Endothelial cell of umbilical vein (primary cell): Measurements from ENCODE around the gene USP6. TPM values are rescaled to one million over a fixed set of nuclear protein-coding genes. Genes with fewer than 3 reads are reported as not detected.
"Not testable (repeated sequence)": the region's sequence is repeated elsewhere in the genome, so short reads cannot be mapped to it uniquely, and the experiment has no call there.

Experiments
- BruUV-seq: library from RNA; stranded (reverse); fragments of 400-500 nt; replicated peaks from 2 replicates; lab custom pipeline; 2021; lab: Mats Ljungman, UMichigan
- CTCF ChIA-PET: fragments of 300-600, 350-600 bp; sonication (Branson Sonifier 250); formaldehyde crosslinking; loops from one replicate; lab custom pipeline; 2021; ENCODE audit warnings: antibody characterized with exemption, inconsistent platforms; lab: Charles Lee
- POLR2A ChIA-PET: fragments of 300-600, 350-600 bp; sonication (Branson Sonifier 250); formaldehyde crosslinking; loops from one replicate; lab custom pipeline; 2021; ENCODE audit warnings: antibody characterized with exemption, inconsistent platforms; lab: Charles Lee
- DNase-seq: peaks from one replicate; pipeline ENCODE4 v3.0.0-alpha.2; 2011; ENCODE audit warnings: low read depth, low spot score
- FAIRE-seq: peaks from 2 replicates; lab custom pipeline; 2011; peaks lifted over from hg19 to GRCh38; lab: Jason Lieb, UNC
- H2AFZ ChIP-seq: 2 replicates; pipeline ENCODE4 v1.6.0; 2012; ENCODE audit warnings: low read depth, low read length, control low read depth, inconsistent platforms
- H3K27ac ChIP-seq: 2 replicates; pipeline ENCODE4 v1.5.1; 2011; ENCODE audit warnings: low read depth, mild to moderate bottlenecking, control low read depth, low read length, moderate library complexity; ENCODE audit not compliant: insufficient read depth
- H3K27me3 ChIP-seq, 2 experiments: 2 replicates each; pipeline versions ENCODE4 v1.6.0 to v1.6.1; 2011; ENCODE audit warnings: low read length in 2 of 2, mixed read lengths in 1 of 2; ENCODE audit not compliant: control insufficient read depth in 2 of 2, insufficient read depth in 2 of 2
- H3K36me3 ChIP-seq, 2 experiments: 2 replicates in 1 of 2; 3 replicates in 1 of 2; pipeline ENCODE4 v1.5.1; 2011; ENCODE audit warnings: low read length in 2 of 2, mild to moderate bottlenecking in 1 of 2, moderate library complexity in 1 of 2; ENCODE audit not compliant: control insufficient read depth in 2 of 2, insufficient read depth in 2 of 2; ENCODE audit errors: extremely low read depth in 1 of 2
- H3K4me1 ChIP-seq: 3 replicates; pipeline ENCODE4 v1.5.1; 2011; ENCODE audit warnings: mild to moderate bottlenecking, low read length; ENCODE audit not compliant: control insufficient read depth, insufficient read depth; ENCODE audit errors: extremely low read depth
- H3K4me2 ChIP-seq: 2 replicates; pipeline ENCODE4 v1.6.1; 2011; ENCODE audit warnings: low read length, control low read depth, mixed read lengths; ENCODE audit not compliant: insufficient read depth
- H3K4me3 ChIP-seq, 3 experiments: fragments of 200-600 bp in 1 of 3; sonication (generic), shearing (Covaris generic) in 1 of 3; replicated peaks in 1 of 3; 2 replicates each; pipeline ENCODE4 v1.5.1; 2011 to 2016; ENCODE audit warnings: control low read depth in 3 of 3, low read length in 3 of 3, mild to moderate bottlenecking in 2 of 3, inconsistent platforms in 1 of 3, low read depth in 1 of 3, moderate library complexity in 1 of 3; ENCODE audit not compliant: insufficient read depth in 1 of 3
- H3K79me2 ChIP-seq: 2 replicates; pipeline ENCODE4 v1.6.0; 2012; ENCODE audit warnings: low read length, inconsistent platforms; ENCODE audit not compliant: control insufficient read depth, insufficient read depth
- H3K9ac ChIP-seq: replicated peaks from 2 replicates; pipeline ENCODE3; 2011; ENCODE audit warnings: low read length, control low read depth; ENCODE audit not compliant: insufficient read depth; ENCODE audit errors: extremely low read depth
- H3K9me1 ChIP-seq: replicated peaks from 3 replicates; pipeline ENCODE4 v1.6.0; 2011; ENCODE audit warnings: mild to moderate bottlenecking, low read length; ENCODE audit not compliant: control insufficient read depth, insufficient read depth; ENCODE audit errors: extremely low read depth
- H3K9me3 ChIP-seq: replicated peaks from 2 replicates; pipeline ENCODE4 v1.5.1; 2012; ENCODE audit warnings: low read length, inconsistent platforms; ENCODE audit not compliant: control insufficient read depth, insufficient read depth
- H4K20me1 ChIP-seq: replicated peaks from 2 replicates; pipeline ENCODE3; 2011; ENCODE audit warnings: mild to moderate bottlenecking, low read length; ENCODE audit not compliant: control insufficient read depth, insufficient read depth; ENCODE audit errors: extremely low read depth
- dilution Hi-C: fragments of 300-500 bp; cut with MboI; formaldehyde crosslinking; loops from one replicate; pipeline ENCODE4 v1.15.0; 2019; ENCODE audit warnings: low sequenced_read_pairs; ENCODE audit not compliant: extremely low pct_ligation_motif_present
- intact Hi-C: fragments of 100-400 bp; cut with micrococcal nuclease; formaldehyde crosslinking; loops from one replicate; pipeline ENCODE4 v1.10.0; 2022
- polyA plus RNA-seq, 4 experiments: library from polyadenylated mRNA; depleted of rRNA in 3 of 4; stranded (reverse) in 3 of 4; unstranded in 1 of 4; fragments of >200 nt; gene quantifications; 2 replicates each; pipeline versions ENCODE4 v1.2.1 to v1.2.3, GENCODE V29; 2011 to 2012; ENCODE audit warnings: missing spikeins in 1 of 4
- total RNA-seq: library from RNA; stranded (reverse); gene quantifications from 2 replicates; pipeline ENCODE4 v1.2.3, GENCODE V29; 2021

The USP6 gene
- total and polyA plus RNA-seq, 2 donors (not counting 3 experiments of a cell fraction or from before 2014, with no cell fraction given) = under 0.01 to 0.15 TPM

DNA sequence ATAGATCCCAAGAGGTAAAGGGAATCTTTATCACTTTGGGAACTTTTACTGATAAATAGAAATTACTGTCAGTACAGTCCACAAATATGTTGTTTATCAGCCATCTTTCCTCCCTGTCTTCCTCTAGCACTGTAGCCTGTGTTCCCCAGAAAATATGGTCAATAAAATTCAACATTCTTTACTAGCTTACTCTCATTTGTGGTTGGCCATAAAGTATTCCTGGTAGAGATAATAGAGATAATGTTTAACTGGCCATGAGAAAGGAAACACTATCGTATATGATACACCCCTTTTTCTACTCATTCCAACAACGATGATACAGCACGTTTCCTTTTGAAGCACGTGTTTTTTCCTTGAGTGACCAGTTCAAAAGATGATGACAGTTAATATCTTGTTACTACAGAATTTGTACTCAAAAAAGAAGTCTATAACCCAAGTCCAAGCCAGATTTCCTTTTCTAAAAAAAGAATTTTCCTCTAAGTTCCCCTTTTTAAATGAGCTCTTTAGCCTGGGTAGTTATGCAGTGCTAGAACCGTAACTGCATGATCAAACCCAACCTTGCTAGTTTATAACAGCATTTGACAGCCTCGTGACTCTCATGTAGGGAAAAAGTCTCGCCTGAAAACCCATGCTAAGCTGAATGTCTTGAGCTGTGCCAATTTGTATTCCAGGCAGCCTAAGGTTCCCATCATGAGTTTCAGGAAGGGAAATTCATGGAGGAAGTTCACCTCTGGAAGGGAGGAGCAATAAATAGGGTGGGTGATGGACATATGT, 50.1 kb downstream of the USP6 start:
- intact Hi-C loops, H4K20me1 ChIP-seq, H3K4me2 ChIP-seq, H3K4me1 ChIP-seq, BruUV-seq, dilution Hi-C loops, H3K9me1 ChIP-seq, H3K79me2 ChIP-seq, H2AFZ ChIP-seq, H3K27me3 ChIP-seq, DNase-seq, H3K4me3 ChIP-seq, H3K27ac ChIP-seq, H3K36me3 ChIP-seq, FAIRE-seq, H3K9me3 ChIP-seq, H3K9ac ChIP-seq, POLR2A ChIA-PET, CTCF ChIA-PET: not testable (repeated sequence)

DNA sequence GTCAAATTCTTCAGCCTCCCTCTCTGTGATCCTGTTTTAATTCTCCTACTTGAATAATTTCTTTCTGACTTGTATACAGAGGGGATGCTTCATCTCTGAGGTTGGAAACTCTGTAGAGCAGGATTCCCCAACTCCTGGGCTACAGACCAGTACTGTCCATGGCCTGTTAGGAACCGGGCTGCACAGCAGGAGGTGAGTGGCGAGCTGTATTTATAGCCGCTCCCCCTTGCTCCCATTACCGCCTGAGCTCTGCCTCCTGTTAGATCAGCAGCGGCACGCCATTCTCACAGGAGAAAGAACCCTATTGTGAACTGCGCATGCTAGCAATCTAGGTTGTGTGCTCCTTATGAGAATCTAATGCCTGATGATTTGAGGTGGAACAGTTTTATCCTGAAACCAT, 59.2 kb downstream of the USP6 start:
- H3K4me2 ChIP-seq, POLR2A ChIA-PET, H2AFZ ChIP-seq, H3K4me3 ChIP-seq, H3K36me3 ChIP-seq, H3K27me3 ChIP-seq, FAIRE-seq, H3K9ac ChIP-seq, H4K20me1 ChIP-seq, H3K9me1 ChIP-seq, H3K27ac ChIP-seq, H3K4me1 ChIP-seq, intact Hi-C loops, dilution Hi-C loops, DNase-seq, H3K9me3 ChIP-seq, H3K79me2 ChIP-seq, BruUV-seq, CTCF ChIA-PET: not testable (repeated sequence)
